GM12892 (cell line): ENCODE measurements around the gene FAM222B.

Source experiments
- POLR2A ChIP-seq: IDR thresholded peaks from 2 replicates; pipeline ENCODE4 v1.6.1; 2011; ENCODE audit warnings: low read depth, low read length, control low read depth
- POLR2AphosphoS5 ChIP-seq: IDR thresholded peaks from 2 replicates; pipeline ENCODE4 v1.6.1; 2011; ENCODE audit warnings: low read depth, low read length, control low read depth
- TAF1 ChIP-seq: IDR thresholded peaks from 2 replicates; pipeline ENCODE4 v1.6.1; 2011; ENCODE audit warnings: low read depth, mild to moderate bottlenecking, control low read depth, low read length, borderline replicate concordance

DNA sequence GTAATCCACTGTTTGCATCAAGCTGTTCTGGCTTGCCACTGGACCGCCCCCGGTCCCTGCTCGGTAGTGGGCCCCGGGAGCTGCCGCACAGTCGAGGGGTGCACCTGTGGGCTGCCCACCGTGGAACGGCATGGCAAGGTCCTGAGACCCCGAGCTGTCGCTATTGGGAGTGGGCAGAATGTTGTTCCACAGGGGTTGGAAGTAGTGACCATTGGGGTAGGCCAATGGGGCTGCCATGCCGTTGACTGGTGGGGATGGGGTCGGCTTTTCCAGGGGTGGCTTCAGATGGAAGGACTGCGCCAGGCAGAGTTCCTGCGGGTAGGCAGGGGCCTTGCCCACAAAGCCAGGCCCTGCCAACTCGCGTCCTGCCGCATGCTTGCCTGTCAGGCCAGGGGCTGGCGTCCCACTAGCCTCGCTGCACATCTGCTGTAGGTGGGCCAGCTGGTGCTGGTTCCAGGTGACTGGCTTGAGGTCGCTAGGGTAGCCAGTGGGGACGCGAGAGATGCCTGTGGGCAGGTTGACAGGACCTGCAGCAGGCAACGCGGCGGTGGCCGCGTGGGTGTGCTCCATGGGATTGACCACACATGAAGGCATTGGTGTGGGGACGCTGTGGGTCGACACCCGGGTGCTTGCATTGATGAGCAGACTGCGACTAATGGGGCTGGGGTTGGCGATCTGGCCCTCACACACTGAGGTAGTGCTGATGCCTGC, 84.0 kb downstream of the FAM222B start:
- TF ChIP-seq POLR2A = no peak
- no peak for TF ChIP-seq POLR2AphosphoS5
- no peak for TF ChIP-seq TAF1
